GM21576 (cell line): ENCODE measurements around the gene MAP3K13.
"Not testable (repeated sequence)": the region's sequence is repeated elsewhere in the genome, so short reads cannot be mapped to it uniquely, and the experiment has no call there.

Source experiments
- ATAC-seq: cut with Tn5 transposase; IDR thresholded peaks from one replicate; pipeline ENCODE4 v1.9.1; 2021; ENCODE audit warnings: mild to moderate bottlenecking, moderate library complexity; ENCODE audit not compliant: unreplicated experiment

MAP3K13 gene

GRCh38 chr3:185439745-185440466 lies 77.0 kb downstream of the MAP3K13 start:
- ATAC-seq = no peak

GRCh38 chr3:185442031-185442430 lies 79.1 kb downstream of the MAP3K13 start:
- ATAC-seq = no peak

- no peak for ATAC-seq
Measured at GRCh38 chr3:185444329-185444728, 81.4 kb downstream of the MAP3K13 start.

GRCh38 chr3:185448107-185448506 lies 85.2 kb downstream of the MAP3K13 start:
- no peak for ATAC-seq

GRCh38 chr3:185451432-185451831 lies 88.5 kb downstream of the MAP3K13 start:
- ATAC-seq = not testable (repeated sequence)

GRCh38 chr3:185457376-185457775 lies 94.4 kb downstream of the MAP3K13 start:
- ATAC-seq = no peak

GRCh38 chr3:185460309-185460708 lies 97.4 kb downstream of the MAP3K13 start:
- no peak for ATAC-seq

- no peak for ATAC-seq
Measured at GRCh38 chr3:185460719-185461350, 97.9 kb downstream of the MAP3K13 start.

- ATAC-seq = no peak
Measured at GRCh38 chr3:185465471-185465870, 102.5 kb downstream of the MAP3K13 start.

GRCh38 chr3:185466123-185466522 lies 103.2 kb downstream of the MAP3K13 start:
- not testable (repeated sequence) for ATAC-seq

- ATAC-seq = no peak
Measured at GRCh38 chr3:185469542-185469941, 106.6 kb downstream of the MAP3K13 start.

GRCh38 chr3:185470323-185470722 lies 107.4 kb downstream of the MAP3K13 start:
- ATAC-seq = no peak

GRCh38 chr3:185473290-185473815 lies 110.4 kb downstream of the MAP3K13 start:
- ATAC-seq = no peak

- not testable (repeated sequence) for ATAC-seq
Measured at GRCh38 chr3:185474922-185475321, 112.0 kb downstream of the MAP3K13 start.

- ATAC-seq = no peak
Measured at GRCh38 chr3:185477316-185477715, 114.4 kb downstream of the MAP3K13 start.

GRCh38 chr3:185479373-185479945 lies 116.5 kb downstream of the MAP3K13 start:
- no peak for ATAC-seq

GRCh38 chr3:185484296-185484695 lies 121.4 kb downstream of the MAP3K13 start:
- ATAC-seq = no peak

GRCh38 chr3:185486394-185486793 lies 123.5 kb downstream of the MAP3K13 start:
- no peak for ATAC-seq

- ATAC-seq = no peak
Measured at GRCh38 chr3:185488465-185488864, 125.5 kb downstream of the MAP3K13 start.

- ATAC-seq = no peak
Measured at GRCh38 chr3:185489462-185489861, 126.5 kb downstream of the MAP3K13 start.

- no peak for ATAC-seq
Measured at GRCh38 chr3:185490241-185490640, 127.3 kb downstream of the MAP3K13 start.
